ENCODE measurements around the gene MTRF1.

MTRF1 gene

GRCh38 chr13:41294914-41295313, 31.5 kb upstream of the MTRF1 start:
- in situ Hi-C loops (cut with MboI; ENCODE audit: low pct_unique_long_range_greater_than_20kb, low sequenced_read_pairs, unreplicated experiment) = no loop called here
- no peak for TF ChIP-seq CTCF (IDR thresholded peaks at IDR 0.05; ENCODE audit: extremely low read depth, insufficient read depth, missing control alignments)
- no peak for DNase-seq (ENCODE audit: low spot score)

- in situ Hi-C loops (cut with MboI; ENCODE audit: low pct_unique_long_range_greater_than_20kb, low sequenced_read_pairs, unreplicated experiment) = no loop called here
- no peak for DNase-seq (ENCODE audit: low spot score)
- TF ChIP-seq CTCF (IDR thresholded peaks at IDR 0.05; ENCODE audit: extremely low read depth, insufficient read depth, missing control alignments) = no peak
Measured at GRCh38 chr13:41293272-41293671, 29.9 kb upstream of the MTRF1 start.

GRCh38 chr13:41291246-41291645, 27.9 kb upstream of the MTRF1 start:
- in situ Hi-C loops (cut with MboI; ENCODE audit: low pct_unique_long_range_greater_than_20kb, low sequenced_read_pairs, unreplicated experiment) = no loop called here
- TF ChIP-seq CTCF (IDR thresholded peaks at IDR 0.05; ENCODE audit: extremely low read depth, insufficient read depth, missing control alignments) = no peak
- no peak for DNase-seq (ENCODE audit: low spot score)

- DNase-seq (ENCODE audit: low spot score) = no peak
- in situ Hi-C loops (cut with MboI; ENCODE audit: low pct_unique_long_range_greater_than_20kb, low sequenced_read_pairs, unreplicated experiment) = no loop called here
- no peak for TF ChIP-seq CTCF (IDR thresholded peaks at IDR 0.05; ENCODE audit: extremely low read depth, insufficient read depth, missing control alignments)
Measured at GRCh38 chr13:41289463-41289881, 26.1 kb upstream of the MTRF1 start.

- DNase-seq (ENCODE audit: low spot score) = no peak
- no peak for TF ChIP-seq CTCF (IDR thresholded peaks at IDR 0.05; ENCODE audit: extremely low read depth, insufficient read depth, missing control alignments)
- in situ Hi-C loops (cut with MboI; ENCODE audit: low pct_unique_long_range_greater_than_20kb, low sequenced_read_pairs, unreplicated experiment) = no loop called here
Measured at GRCh38 chr13:41286370-41286769, 23.0 kb upstream of the MTRF1 start.

GRCh38 chr13:41284512-41285288, 21.3 kb upstream of the MTRF1 start:
- no peak for TF ChIP-seq CTCF (IDR thresholded peaks at IDR 0.05; ENCODE audit: extremely low read depth, insufficient read depth, missing control alignments)
- in situ Hi-C loops (cut with MboI; ENCODE audit: low pct_unique_long_range_greater_than_20kb, low sequenced_read_pairs, unreplicated experiment) = no loop called here
- DNase-seq (ENCODE audit: low spot score) = no peak
